GM19452 (cell line): ENCODE data around the gene TOP1.

Experiments used
- ATAC-seq: cut with Tn5 transposase; IDR thresholded peaks from one replicate; pipeline ENCODE4 v1.9.1; 2021; ENCODE audit not compliant: unreplicated experiment

The TOP1 gene

DNA sequence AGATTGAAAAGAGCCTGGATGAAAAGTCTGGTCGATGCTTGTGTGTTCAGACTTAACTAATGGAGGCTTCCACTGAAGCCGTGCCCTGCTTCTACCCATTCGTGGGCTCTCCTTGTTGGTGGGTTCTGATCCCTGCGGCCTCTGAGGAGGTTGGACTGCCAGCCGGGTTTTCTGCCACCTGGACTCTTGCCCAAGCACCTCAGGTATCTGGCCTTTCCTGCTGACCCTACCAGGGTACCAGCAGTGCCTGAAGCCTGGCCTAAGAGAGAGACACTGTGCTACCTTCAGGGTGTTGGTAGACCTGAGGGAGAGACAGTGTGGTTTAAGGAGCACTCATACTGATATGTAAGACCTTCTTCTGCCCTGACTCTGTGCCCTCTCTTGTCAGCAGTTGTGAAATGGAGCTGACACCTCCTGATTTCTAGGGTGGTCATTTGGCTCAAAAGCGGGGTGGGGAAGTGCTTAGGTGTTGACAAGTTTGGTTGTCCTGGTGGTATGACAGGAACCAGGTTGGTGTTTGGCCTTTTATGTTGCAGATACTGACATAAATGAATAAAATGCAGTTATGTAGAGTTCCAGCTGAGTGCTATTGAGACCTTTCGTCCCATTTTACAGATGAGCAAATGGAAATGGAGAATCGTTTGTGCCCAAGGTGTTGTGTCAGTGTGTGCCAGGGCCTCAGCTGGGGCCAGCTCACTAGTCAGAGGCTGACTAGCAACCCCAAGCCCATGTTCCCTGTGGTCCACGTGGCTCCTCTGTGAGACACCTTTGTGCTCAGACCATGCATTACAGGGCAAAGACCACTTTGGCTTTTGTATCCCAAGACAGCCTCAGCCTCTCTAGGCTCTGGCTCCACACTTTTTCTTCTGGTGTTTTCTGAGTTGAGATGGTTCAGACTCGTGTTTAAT is 111.9 kb downstream of the TOP1 start:
- ATAC-seq = no peak

DNA sequence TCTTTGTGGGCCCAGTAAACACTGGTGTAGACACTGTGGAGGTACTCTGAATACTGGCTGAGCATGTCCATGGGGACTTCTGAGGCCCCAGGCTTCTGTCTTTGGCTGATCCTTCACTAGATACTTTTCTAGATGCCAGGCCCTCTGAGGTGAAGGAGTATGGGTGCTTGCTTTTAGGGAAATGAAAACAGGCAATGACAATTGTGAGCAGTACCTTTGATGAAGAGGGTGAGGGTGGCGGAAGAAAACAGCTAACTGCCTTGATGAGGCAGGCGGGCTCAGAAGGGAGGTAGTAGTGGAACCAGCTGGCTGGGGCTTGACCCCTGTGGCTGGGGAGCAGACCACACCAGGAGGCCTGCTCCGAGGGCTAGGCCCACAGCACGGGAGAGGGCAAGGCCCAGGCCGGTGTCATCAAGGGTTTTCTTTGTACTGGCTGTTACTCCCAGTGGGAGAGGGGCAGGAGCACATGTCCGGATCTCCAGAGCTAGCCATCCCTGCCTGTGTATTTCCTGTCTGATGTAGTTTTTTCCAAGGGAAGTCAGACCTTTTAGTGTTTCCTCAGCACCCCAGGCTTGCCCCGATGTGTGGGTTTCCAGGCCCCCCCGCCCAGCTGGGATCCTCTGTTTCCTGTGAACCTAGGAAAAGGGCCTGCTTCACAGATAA is 112.7 kb downstream of the TOP1 start:
- ATAC-seq = no peak

- ATAC-seq = no peak
These were observed 113.6 kb downstream of the TOP1 start for GRCh38 chr20:41142245-41142644.

DNA sequence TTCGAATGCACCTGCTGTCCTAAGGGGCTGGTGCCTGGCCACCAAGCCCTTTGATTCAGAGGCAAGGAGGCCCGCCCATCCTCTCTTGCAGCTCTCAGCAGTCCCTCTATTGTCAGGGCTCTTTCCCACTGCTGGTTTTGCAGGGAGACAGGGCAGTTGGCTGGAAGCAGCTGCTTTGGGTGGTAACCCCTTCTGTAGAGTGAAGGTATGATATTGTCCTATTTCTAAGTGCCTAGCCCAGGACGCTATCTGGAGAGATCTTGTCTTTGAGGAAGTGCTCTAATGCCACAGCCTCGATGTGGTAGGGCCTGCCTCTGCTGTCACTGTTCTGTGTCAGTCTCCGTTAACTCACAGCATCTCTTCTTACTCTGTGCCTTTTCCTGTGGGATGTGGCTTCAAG is 114.3 kb downstream of the TOP1 start:
- ATAC-seq = no peak

GRCh38 chr20:41143354-41143753 is 114.7 kb downstream of the TOP1 start:
- ATAC-seq = no peak

- no peak for ATAC-seq
These were observed 116.7 kb downstream of the TOP1 start for GRCh38 chr20:41145317-41145716.

GRCh38 chr20:41145821-41146620 is 117.4 kb downstream of the TOP1 start:
- no peak for ATAC-seq

DNA sequence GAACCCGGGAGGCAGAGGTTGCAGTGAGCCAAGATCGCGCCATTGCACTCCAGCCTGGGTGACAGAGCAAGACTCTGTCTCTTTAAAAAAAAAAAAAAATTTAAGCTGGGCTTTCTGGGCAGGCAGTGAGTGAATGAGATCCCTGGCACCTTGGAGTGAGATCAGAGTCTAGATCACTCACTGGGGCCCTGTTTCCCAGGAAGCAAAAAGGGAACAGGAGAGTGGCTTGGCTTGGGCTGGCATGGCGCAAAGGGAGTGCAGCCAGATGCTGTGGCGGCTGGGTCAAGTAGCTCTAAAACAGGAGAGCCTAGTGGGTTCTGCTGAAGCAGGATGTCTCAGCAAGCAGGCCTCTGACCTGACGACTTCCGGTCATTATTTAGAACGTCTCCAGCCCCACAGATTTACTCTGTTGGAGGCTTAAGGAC is 119.2 kb downstream of the TOP1 start:
- no peak for ATAC-seq

DNA sequence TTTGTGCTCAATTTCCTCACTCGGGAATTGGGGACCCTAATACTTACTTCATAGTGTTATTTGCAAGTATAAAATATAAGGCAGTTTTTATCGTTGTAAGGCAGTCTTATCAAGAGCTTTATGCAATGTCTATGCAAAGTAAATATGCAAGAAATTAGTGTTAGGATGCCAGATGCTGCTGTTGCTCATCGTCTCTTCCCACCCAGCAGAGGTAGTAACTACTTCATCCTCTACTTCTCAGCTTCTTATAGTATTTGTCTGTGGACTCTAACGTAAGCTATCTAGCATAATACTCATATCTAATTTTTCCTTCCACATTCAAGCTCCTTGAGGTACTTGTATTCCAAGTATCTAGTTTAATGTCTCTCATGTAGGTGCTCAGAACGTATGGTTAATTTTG is 120.3 kb downstream of the TOP1 start:
- no peak for ATAC-seq

GRCh38 chr20:41150664-41151063 is 122.0 kb downstream of the TOP1 start:
- ATAC-seq = no peak

- ATAC-seq = no peak
These were observed 122.7 kb downstream of the TOP1 start for GRCh38 chr20:41151134-41151869.

DNA sequence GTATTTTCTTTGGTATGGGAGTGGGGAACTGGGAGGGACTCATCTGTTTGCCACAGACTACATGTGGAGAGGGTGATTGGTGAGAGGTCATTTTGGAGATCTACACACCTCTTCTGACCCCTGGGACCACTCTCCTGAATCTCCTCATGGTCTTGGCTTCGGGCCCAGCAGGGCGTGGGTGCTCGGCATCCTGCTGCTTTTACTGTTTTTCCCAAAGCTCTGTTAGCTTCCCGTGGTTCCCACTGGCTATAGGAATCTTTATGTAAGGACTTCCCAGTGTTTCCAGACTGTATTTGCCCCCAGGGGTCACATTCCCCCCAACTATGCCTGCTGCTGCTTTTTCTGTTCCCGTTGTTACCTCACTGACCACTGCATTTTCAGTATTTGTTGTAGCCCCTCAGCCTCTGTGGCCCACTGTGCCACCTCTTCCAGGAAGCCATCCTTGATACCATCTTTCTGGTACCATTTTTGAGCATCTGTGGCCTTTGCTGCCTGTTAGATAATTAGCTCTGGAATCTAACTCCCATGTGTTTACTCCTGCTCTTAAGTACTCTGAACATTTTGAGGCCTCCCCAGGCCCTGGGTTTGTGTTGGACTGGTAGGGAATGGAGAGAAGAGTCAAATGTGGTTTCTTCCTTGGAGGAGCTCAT is 123.6 kb downstream of the TOP1 start:
- ATAC-seq = no peak

DNA sequence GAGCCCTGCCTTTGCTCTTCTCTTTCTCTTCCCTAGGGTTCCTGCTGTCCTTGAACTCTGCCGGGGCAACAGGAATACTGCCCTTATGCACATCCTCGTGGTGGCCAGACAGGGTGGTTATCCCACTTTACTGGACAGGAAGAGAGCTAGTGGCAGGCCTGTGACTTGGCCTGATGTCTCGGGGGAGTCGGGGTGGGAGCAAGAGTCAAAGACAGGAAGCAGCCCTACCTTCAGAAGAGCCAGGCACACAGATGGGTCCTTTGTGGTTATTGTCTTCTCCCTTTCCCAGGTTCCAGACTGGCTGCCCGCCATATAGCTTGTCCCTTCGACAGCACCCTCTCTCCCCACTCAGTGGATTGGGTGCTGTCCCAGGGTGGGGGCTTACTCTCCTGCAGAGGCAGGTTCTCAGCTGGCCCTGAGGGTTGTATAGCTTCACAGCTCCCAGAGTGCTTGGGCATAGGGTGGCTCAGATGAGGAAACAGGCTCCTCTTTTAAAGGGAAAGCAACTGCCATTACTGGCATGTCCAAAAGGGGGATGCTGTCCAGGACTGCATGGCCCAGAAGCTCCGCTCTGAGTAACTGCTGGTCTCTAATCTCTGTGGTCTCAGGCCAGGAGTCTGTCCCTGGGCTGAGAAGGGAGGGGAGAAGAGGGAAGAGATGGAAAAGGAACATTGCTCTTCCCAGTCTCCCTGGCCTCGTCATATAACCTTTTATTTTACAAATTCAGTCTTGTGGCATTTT is 126.0 kb downstream of the TOP1 start:
- ATAC-seq = no peak

DNA sequence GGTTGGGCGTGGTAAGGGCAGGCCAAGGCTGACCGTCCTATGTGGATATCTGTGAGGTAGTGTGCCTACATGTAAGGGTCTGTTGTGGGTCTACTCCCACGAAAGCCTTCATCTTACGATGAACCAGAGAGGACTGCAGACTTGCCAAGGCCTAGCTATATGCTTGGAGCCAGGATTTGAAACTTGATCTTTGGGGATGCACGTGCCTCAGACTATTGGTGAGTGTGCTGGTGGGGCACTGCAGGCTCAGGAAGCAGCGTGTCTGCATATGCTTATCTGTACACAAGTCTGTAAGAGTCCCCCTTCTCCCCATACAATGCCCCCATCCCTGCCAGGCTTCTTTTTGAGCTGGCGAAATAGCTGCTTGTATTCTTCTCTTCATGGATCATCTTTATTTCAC is 126.6 kb downstream of the TOP1 start:
- no peak for ATAC-seq

- no peak for ATAC-seq
These were observed 129.5 kb downstream of the TOP1 start for GRCh38 chr20:41158082-41158625.

GRCh38 chr20:41159547-41159946 is 130.9 kb downstream of the TOP1 start:
- ATAC-seq = no peak

DNA sequence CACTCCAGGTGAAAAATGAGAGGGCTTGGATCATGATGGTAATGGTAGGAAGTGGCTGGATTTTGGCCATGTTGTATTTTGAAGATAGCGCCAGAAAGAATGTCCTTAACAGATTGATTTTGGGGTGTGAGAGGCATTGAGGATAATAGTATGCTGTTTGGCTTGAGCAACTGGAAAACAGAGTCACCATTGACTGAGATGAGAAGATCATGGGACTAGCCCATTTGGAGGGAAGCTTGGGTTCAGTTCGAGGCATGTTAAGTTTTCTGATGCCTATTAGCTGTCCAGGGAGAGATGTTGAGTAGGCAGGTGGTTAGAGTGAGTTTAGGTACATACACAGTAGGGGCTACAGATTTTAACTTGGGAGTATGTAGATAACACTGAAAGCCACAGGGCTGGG is 132.1 kb downstream of the TOP1 start:
- no peak for ATAC-seq

DNA sequence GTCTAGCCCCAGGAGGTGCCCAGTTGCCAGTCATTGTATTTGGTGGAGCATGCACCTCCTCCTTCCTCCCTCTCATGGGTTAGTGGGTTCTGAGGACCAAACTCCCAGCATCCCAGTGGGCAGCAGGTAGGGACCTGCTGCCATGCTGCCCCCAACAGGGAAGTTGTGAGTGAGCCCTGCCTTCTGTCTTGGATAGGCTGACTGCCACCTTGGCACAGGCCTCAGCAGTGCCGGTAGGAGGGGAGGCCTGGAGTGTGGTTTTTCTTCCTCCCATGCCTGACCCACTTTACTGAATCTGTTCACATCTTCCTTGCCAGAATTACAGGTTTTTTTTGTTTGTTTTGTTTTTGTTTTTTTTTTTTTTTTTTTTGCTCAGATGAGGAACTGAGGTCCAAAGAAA is 133.3 kb downstream of the TOP1 start:
- no peak for ATAC-seq

GRCh38 chr20:41162396-41162795 is 133.8 kb downstream of the TOP1 start:
- no peak for ATAC-seq
